ENCODE measurements around the gene TERT. TPM values are rescaled to one million over a fixed set of nuclear protein-coding genes. Genes with fewer than 3 reads are reported as not detected.
A peak's percentile ranks its signal among the peaks of the same experiment; 100 is the strongest.

Gene TERT
- total RNA-seq, 4 donors from 2014 or later: not detected

DNA sequence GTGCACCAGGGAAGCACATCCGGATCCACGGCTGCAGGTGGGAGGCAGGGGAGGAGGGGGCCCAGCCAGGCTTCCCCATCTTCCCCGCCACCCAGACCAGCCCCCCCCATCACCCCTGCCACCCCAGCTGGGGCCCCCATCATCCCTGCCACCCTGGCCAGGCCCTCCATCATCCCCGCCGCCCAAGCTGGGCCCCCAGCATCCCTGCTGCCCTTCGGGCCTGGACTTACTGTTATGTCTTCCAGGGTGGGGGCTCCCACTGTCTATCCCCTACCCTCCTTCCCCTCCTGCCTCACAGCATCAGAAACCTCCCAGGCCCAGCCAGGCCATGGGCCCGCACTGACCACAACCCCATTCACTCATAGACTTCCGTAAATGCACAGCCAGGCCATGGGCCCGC is 42.2 kb downstream of the TERT start:
- Histone ChIP-seq H3K4me3 (no peak overlapping the region), H3K9me3 (no peaks in the 10 kb centered on the region), H3K27me3 (peaks cover 9% of the 10 kb centered on the region), H3K27ac (no peak overlapping the region), H3K4me1 (peaks cover 0 to 7% (median 2%) of the 10 kb centered on the region in 4 donors), H3K36me3 (no peaks in the 10 kb centered on the region)
- 87% methylated on average over 9 of the region's 9 CpGs; no CpG with 5 or more reads in 1 of the 2 donors for WGBS, 2 donors (ENCODE audit: low coverage in 1 of 2)
- no peak for DNase-seq
- in situ Hi-C loops (cut with MboI; ENCODE audit: low pct_ligation_motif_present in 1 of 4, low pct_unique_long_range_greater_than_20kb in 1 of 4, low sequenced_read_pairs in 3 of 4) (no loop called here), intact Hi-C loops (cut with DNase I; ENCODE audit: low total_unique reads) (no loop called here)
- no peak for TF ChIP-seq POLR2A (IDR thresholded peaks at IDR 0.05)
- no peak for TF ChIP-seq CTCF (IDR thresholded peaks at IDR 0.05)
- TF ChIP-seq EP300 (IDR thresholded peaks at IDR 0.05; ENCODE audit: low read depth): no peak
- no peak for TF ChIP-seq POLR2AphosphoS5 (IDR thresholded peaks at IDR 0.05)

DNA sequence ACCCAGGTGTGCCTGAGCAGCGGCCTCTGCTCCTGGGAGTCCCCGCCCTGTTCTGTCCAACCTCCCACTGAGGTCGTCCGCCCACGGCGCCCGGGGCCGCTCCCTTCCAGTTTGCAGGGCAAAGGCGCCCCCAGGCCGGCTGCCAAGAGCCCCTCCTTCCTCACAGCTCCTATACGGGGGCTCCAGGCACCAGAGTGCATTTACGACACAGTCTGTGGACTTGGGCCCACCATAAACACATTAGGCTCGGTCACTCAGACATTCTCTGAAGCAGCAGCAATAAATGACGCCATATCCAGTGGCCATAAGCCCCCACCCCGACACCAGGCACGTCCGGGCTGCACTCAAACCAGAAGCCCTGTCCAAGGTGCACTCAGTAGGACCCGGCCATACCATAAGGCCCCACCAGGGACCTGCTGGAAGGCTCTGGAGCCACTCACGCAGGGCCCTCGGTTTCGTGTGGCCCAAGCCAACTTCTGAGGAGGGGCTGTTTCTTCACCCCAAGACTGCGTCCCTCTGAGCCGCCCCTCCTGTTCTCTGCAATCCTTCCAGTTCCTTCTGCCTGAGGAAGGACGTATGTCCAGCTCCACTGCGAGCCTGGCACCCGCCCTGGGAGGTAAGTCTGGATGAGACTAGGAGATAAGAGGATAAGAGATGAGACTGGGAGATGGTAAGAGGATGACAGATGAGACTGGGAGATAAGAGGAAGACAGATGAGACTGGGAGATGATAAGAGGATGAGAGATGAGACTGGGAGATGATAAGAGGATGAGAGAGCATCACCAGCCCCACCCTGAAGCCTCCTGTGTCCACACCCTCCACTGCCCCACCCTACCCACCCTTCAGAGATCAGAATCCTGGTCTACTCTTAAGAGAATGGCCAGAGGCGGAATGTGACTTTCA is 42.9 kb downstream of the TERT start:
- TF ChIP-seq CTCF (IDR thresholded peaks at IDR 0.05) (peak in 1 of 5 experiments; percentile 23), EP300 (IDR thresholded peaks at IDR 0.05; ENCODE audit: low read depth) (no peak)
- Histone ChIP-seq H3K27me3 (peaks cover 15% of the 10 kb centered on the region), H3K27ac (no peak overlapping the region), H3K36me3 (no peaks in the 10 kb centered on the region), H3K4me3 (no peak overlapping the region), H3K4me1 (peaks cover 0 to 7% (median 2%) of the 10 kb centered on the region in 4 donors), H3K9me3 (no peaks in the 10 kb centered on the region)
- intact Hi-C loops (cut with DNase I; ENCODE audit: low total_unique reads): no loop called here
- in situ Hi-C loops (cut with MboI; ENCODE audit: low pct_ligation_motif_present in 1 of 4, low pct_unique_long_range_greater_than_20kb in 1 of 4, low sequenced_read_pairs in 3 of 4): no loop called here
- WGBS, 2 donors (ENCODE audit: low coverage in 1 of 2): 39 to 50% methylated on average over 2 to 27 of the region's 27 CpGs
- peak; percentile 54 for DNase-seq

DNA sequence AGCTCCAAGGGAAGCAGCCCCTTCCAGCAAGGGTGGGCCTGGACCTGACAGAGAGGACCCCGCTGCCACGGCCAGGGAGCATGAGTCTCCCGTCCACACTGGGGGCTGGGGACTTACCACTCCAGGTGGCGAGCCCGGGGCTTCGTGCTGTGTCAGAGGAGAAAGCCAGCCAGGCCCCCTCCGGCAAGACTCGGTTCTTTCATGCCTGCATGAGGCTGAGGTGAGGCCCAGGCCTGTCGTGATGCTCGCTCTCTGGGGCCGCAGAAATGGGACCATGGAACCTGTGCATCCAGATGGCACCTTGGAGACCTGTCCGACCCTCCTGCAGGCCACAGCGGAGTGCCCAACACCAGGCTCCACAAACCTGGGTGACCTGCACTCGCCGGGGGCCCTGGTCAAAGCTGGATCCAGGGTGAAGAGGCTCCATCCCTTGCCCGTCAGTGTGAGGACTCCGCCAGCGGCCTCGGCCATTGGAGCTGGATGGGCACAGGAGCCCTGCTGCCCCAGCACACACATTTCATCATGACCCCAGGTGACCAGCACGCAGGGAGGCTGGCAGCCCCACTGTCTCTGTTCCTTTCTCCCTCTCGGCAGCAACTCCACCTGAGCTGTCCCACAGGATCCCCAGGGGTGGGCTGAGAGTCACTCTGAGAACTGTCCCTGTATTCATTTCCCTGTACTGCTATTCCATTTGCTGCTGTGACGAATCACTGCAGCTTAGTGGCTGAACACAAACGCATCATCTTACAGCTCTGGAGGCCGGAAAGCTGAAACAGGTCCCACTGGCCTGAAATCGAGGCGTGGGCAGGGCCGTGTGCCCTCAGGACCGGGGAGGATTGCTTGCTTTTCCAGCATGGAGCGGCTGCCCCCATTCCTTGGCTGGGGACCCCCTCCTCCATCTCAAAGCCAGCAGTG is 45.2 kb downstream of the TERT start:
- 81% methylated on average over 29 of the region's 29 CpGs; no CpG with 5 or more reads in 1 of the 2 donors for WGBS, 2 donors (ENCODE audit: low coverage in 1 of 2)

More for the DNA sequence above, 45.2 kb downstream of the TERT start:
- Histone ChIP-seq H3K4me1 (peaks cover 0 to 7% (median 2%) of the 10 kb centered on the region in 4 donors), H3K27ac (no peak overlapping the region), H3K4me3 (no peak overlapping the region), H3K36me3 (no peaks in the 10 kb centered on the region), H3K27me3 (peaks cover 38% of the 10 kb centered on the region), H3K9me3 (no peaks in the 10 kb centered on the region)
- DNase-seq: no peak
- in situ Hi-C loops (cut with MboI; ENCODE audit: low pct_ligation_motif_present in 1 of 4, low pct_unique_long_range_greater_than_20kb in 1 of 4, low sequenced_read_pairs in 3 of 4): no loop called here
- TF ChIP-seq POLR2A (IDR thresholded peaks at IDR 0.05): no peak
- TF ChIP-seq EP300 (IDR thresholded peaks at IDR 0.05; ENCODE audit: low read depth): no peak
- TF ChIP-seq CTCF (IDR thresholded peaks at IDR 0.05): no peak
- TF ChIP-seq POLR2AphosphoS5 (IDR thresholded peaks at IDR 0.05): no peak
- intact Hi-C loops (cut with DNase I; ENCODE audit: low total_unique reads): no loop called here
